B cell (primary cell): ENCODE measurements around the gene USP21. TPM values are rescaled to one million over a fixed set of nuclear protein-coding genes. Genes with fewer than 3 reads are reported as not detected.
A peak's percentile ranks its signal among the peaks of the same experiment; 100 is the strongest.

Experiments
- ATAC-seq: fragments of 200-7000 bp; cut with Tn5 transposase; one replicate; pipeline ENCODE4 v1.10.0; 2021; ENCODE audit warnings: low read depth, mild to moderate bottlenecking, moderate number of reproducible peaks, moderate library complexity
- CTCF ChIA-PET: fragments of 350-600 bp; sonication (Branson Sonifier 250); formaldehyde crosslinking; loops from one replicate; lab custom pipeline; 2021; ENCODE audit warnings: antibody characterized with exemption, inconsistent platforms; lab: Charles Lee
- POLR2A ChIA-PET: fragments of 350-600 bp; sonication (Branson Sonifier 250); formaldehyde crosslinking; loops from one replicate; lab custom pipeline; 2021; ENCODE audit warnings: antibody characterized with exemption; lab: Charles Lee
- DNase-seq: peaks from one replicate; pipeline ENCODE4 v3.0.0; 2013
- H2AFZ ChIP-seq: 2 replicates; pipeline ENCODE4 v1.6.1; 2012; ENCODE audit warnings: mild to moderate bottlenecking, low read depth, low read length; ENCODE audit not compliant: insufficient read depth, poor library complexity, severe bottlenecking
- H3K27ac ChIP-seq, 2 donors: 1 replicate in 1 of 2; 2 replicates in 1 of 2; pipeline ENCODE4 v1.5.1; 2012 to 2013; ENCODE audit warnings: low read length in 2 of 2, mild to moderate bottlenecking in 2 of 2, moderate library complexity in 1 of 2
- H3K27me3 ChIP-seq, 4 experiments: fragments of 200-600 bp in 1 of 4; sonication (generic) in 1 of 4; replicated peaks in 1 of 4; 1 replicate in 2 of 4; 2 replicates in 2 of 4; pipeline versions ENCODE4 v1.6.1 to v1.7.0; 2013 to 2016; ENCODE audit warnings: low read length in 3 of 4, mild to moderate bottlenecking in 2 of 4, mixed read lengths in 1 of 4, moderate library complexity in 1 of 4; ENCODE audit not compliant: insufficient read depth in 4 of 4, control insufficient read depth in 3 of 4; ENCODE audit errors: control extremely low read depth in 1 of 4
- H3K36me3 ChIP-seq, 2 experiments: replicated peaks in 1 of 2; 1 replicate in 1 of 2; 2 replicates in 1 of 2; pipeline versions ENCODE4 v1.6.1 to v1.7.1; 2013; ENCODE audit warnings: low read length in 1 of 2; ENCODE audit not compliant: insufficient read depth in 2 of 2, control insufficient read depth in 1 of 2; ENCODE audit errors: control extremely low read depth in 1 of 2, extremely low read depth in 1 of 2
- H3K4me1 ChIP-seq, 2 donors: fragments of 200-600 bp in 1 of 2; sonication (generic) in 1 of 2; 1 replicate in 1 of 2; 2 replicates in 1 of 2; pipeline versions ENCODE4 v1.5.1 to v1.6.1; 2013 to 2017; ENCODE audit warnings: low read length in 2 of 2; ENCODE audit not compliant: control insufficient read depth in 2 of 2, insufficient read depth in 2 of 2
- H3K4me2 ChIP-seq: replicated peaks from 2 replicates; pipeline ENCODE3; 2012; ENCODE audit warnings: mild to moderate bottlenecking, low read depth, low read length; ENCODE audit not compliant: poor library complexity, severe bottlenecking
- H3K4me3 ChIP-seq, 5 experiments: fragments of 200-600 bp in 1 of 5; sonication (generic) in 1 of 5; 1 replicate in 3 of 5; 2 replicates in 2 of 5; pipeline versions ENCODE4 v1.5.1 to v1.7.0; 2011 to 2016; ENCODE audit warnings: low read length in 4 of 5, mild to moderate bottlenecking in 4 of 5, low read depth in 2 of 5, control low read depth in 1 of 5, moderate library complexity in 1 of 5; ENCODE audit not compliant: insufficient read depth in 1 of 5; ENCODE audit errors: control extremely low read depth in 1 of 5, extremely low read depth in 1 of 5
- H3K79me2 ChIP-seq: fragments of 200-600 bp; sonication (generic); one replicate; pipeline ENCODE4 v1.6.0; 2016; ENCODE audit warnings: low read length; ENCODE audit not compliant: control insufficient read depth, insufficient read depth
- H3K9ac ChIP-seq: fragments of 200-600 bp; sonication (generic); 2 replicates; pipeline ENCODE4 v1.6.1; 2017; ENCODE audit warnings: mild to moderate bottlenecking, low read length, moderate library complexity
- H3K9me3 ChIP-seq, 3 donors: one replicate each; pipeline versions ENCODE4 v1.6.1 to v1.7.1; 2013; ENCODE audit warnings: low read length in 2 of 3; ENCODE audit not compliant: control insufficient read depth in 2 of 3, insufficient read depth in 1 of 3; ENCODE audit errors: control extremely low read depth in 1 of 3
- H4K20me1 ChIP-seq: 2 replicates; pipeline ENCODE4 v1.6.0; 2012; ENCODE audit warnings: mild to moderate bottlenecking, low read length; ENCODE audit not compliant: insufficient read depth, control insufficient read depth, poor library complexity, severe bottlenecking
- H3K27ac Mint-ChIP-seq: one replicate; pipeline ENCODE4 v1.8.0; 2021; ENCODE audit warnings: mixed read lengths
- H3K27me3 Mint-ChIP-seq: one replicate; pipeline ENCODE4 v1.8.0; 2021; ENCODE audit warnings: mixed read lengths
- H3K4me1 Mint-ChIP-seq: one replicate; pipeline ENCODE4 v1.8.0; 2021; ENCODE audit warnings: mixed read lengths
- H3K4me3 Mint-ChIP-seq: one replicate; pipeline ENCODE4 v1.8.0; 2021; ENCODE audit warnings: mixed read lengths
- H3K9me3 Mint-ChIP-seq: one replicate; pipeline ENCODE4 v1.8.0; 2022; ENCODE audit warnings: mixed read lengths; ENCODE audit not compliant: insufficient read depth
- EZH2 ChIP-seq: IDR thresholded peaks from 2 replicates; pipeline ENCODE4 v1.6.1; 2012; ENCODE audit warnings: borderline replicate concordance, low read depth, mild to moderate bottlenecking, moderate library complexity, low read length; ENCODE audit not compliant: insufficient read depth, poor library complexity, severe bottlenecking
- WGBS: methylation state at CpG from one replicate; pipeline ENCODE4 v1.1.5; 2013; ENCODE audit warnings: missing lambda C conversion rate; ENCODE audit not compliant: insufficient coverage; 5-methylcytosine and 5-hydroxymethylcytosine counted together
- intact Hi-C: fragments of 100-400 bp; cut with micrococcal nuclease; formaldehyde crosslinking; loops from one replicate; pipeline ENCODE4 v1.10.0; 2022
- polyA plus RNA-seq: library from polyadenylated mRNA; depleted of rRNA; stranded (reverse); fragments of >200 nt; gene quantifications from 2 replicates; pipeline ENCODE4 v1.2.3, GENCODE V29; 2012
- total RNA-seq, 2 donors: library from RNA; stranded (reverse); fragments of 120-200 nt in 1 of 2; gene quantifications; 1 replicate in 1 of 2; 2 replicates in 1 of 2; pipeline versions ENCODE4 v1.2.3 to v1.2.4, GENCODE V29; 2013 to 2022
- TF ChIP-seq, protein P1 (sequence below): fragments of 200-600 bp; IDR thresholded peaks from one replicate; pipeline ENCODE4 v1.8.0; 2022; ENCODE audit warnings: antibody characterized with exemption, mild to moderate bottlenecking

Gene USP21
- total and polyA plus RNA-seq, 2 donors (not counting 1 experiment from before 2014, with no cell fraction given) = 53.3 to 81.6 TPM

DNA sequence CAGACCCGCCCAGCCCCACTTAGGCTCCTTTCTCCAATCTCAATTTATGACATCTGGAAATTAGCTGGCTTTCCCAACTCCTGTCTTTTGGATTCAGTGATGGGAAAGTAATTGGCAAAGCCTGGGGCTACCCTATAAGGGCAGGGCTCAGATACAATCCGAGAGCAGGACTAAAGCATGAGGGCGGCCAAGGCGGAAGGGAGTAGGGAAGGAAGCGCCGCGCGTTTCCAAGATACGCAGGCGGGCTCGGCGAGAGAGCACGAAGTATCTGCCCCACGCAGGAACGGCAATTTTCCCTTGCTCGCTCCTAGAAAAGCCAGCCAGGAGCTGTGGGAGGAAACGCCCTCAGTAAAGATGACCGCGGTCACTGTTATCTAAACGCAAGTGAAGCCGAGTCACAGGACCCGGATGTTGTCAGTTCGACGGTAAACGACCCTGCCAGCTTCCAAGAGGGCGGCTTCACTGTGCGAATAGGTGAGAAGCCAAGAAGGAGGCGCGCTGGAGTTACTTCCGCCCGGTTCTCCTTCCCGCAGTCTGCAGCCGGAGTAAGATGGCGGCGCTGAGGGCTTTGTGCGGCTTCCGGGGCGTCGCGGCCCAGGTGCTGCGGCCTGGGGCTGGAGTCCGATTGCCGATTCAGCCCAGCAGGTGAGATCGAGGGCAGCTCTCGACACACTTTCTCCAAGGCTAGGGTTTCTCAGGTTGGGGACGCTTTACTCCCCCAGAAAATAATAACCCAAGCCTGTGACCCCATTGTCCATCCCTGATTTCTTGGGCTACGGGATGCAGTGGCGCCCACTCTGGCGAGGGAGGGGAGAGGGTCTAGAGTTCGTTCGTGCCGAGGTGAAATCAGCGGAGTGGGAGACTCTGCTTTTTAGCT lies 42.8 kb downstream of the USP21 start, which contains the start of gene NDUFS2:
NDUFS2 (plus strand) TSS at position 532 of the 877 bp plus-strand sequence; CDS start at position 551, 19 bp downstream.
- 6% methylated on average over 49 of the region's 53 CpGs for WGBS
- Histone ChIP-seq H4K20me1 (peaks cover 4% of the 10 kb centered on the region), H3K9ac (peak within 1 kb of the TSS; percentile 90), H3K36me3 (peaks cover 0 to 19% of the 10 kb centered on the region in 2 experiments), H2AFZ (peak within 1 kb of the TSS; percentile 95), H3K4me1 (peaks cover 16 to 26% of the 10 kb centered on the region in 2 donors), H3K27ac (peak within 1 kb of the TSS; percentile 81 to 88), H3K9me3 (no peaks in the 10 kb centered on the region), H3K4me3 (peak within 1 kb of the TSS; percentile 77 to 99 (median 88)), H3K79me2 (peaks cover 44% of the 10 kb centered on the region), H3K27me3 (no peaks in the 10 kb centered on the region), H3K4me2 (peak within 1 kb of the TSS; percentile 91)
- ATAC-seq (peak; percentile 98), DNase-seq (peak; percentile 97)
- intact Hi-C loops = loop anchor here (1.0 to 5.0 kb wide), 11 partner anchors 10 to 187 kb away; partner anchors contain the start of genes B4GALT3, CFAP126, DEDD and MPZ
- Mint-ChIP-seq H3K27me3 (no peaks in the 10 kb centered on the region), H3K4me1 (peaks cover 36% of the 10 kb centered on the region), H3K27ac (peak within 1 kb of the TSS; percentile 97), H3K4me3 (peak within 1 kb of the TSS; percentile 96), H3K9me3 (no peaks in the 10 kb centered on the region)
- ChIA-PET CTCF (interaction anchor here (0.8 to 3.9 kb wide), 19 partner anchors 9 to 198 kb away, joined by 3 to 23 read pairs (median 4); partner anchors contain the start of genes KLHDC9, PPOX and TOMM40L), POLR2A (interaction anchor here (0.5 to 2.5 kb wide), 12 partner anchors 11 to 548 kb away, joined by 3 to 21 read pairs (median 4); partner anchors contain the start of genes B4GALT3, DUSP12, PPOX and TOMM40L)
- TF ChIP-seq, protein P1, sequence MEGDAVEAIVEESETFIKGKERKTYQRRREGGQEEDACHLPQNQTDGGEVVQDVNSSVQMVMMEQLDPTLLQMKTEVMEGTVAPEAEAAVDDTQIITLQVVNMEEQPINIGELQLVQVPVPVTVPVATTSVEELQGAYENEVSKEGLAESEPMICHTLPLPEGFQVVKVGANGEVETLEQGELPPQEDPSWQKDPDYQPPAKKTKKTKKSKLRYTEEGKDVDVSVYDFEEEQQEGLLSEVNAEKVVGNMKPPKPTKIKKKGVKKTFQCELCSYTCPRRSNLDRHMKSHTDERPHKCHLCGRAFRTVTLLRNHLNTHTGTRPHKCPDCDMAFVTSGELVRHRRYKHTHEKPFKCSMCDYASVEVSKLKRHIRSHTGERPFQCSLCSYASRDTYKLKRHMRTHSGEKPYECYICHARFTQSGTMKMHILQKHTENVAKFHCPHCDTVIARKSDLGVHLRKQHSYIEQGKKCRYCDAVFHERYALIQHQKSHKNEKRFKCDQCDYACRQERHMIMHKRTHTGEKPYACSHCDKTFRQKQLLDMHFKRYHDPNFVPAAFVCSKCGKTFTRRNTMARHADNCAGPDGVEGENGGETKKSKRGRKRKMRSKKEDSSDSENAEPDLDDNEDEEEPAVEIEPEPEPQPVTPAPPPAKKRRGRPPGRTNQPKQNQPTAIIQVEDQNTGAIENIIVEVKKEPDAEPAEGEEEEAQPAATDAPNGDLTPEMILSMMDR = no peak
- TF ChIP-seq EZH2 = no peak
